Panc1 (cell line): ENCODE results near the gene TRMT5.

Source experiments
- POLR2AphosphoS5 ChIP-seq: IDR thresholded peaks from 2 replicates; pipeline ENCODE4 v1.6.1; 2012; ENCODE audit warnings: mild to moderate bottlenecking, low read depth, low read length, moderate library complexity
- TF ChIP-seq, protein P1 (sequence below): fragments of 450-650 bp; IDR thresholded peaks from 2 replicates; pipeline ENCODE4 v1.5.1; 2017; ENCODE audit warnings: mild to moderate bottlenecking
- TF ChIP-seq, protein P2 (sequence below), 2 experiments: IDR thresholded peaks; 2 replicates each; pipeline ENCODE4 v1.6.1; 2011 to 2012; ENCODE audit warnings: low read depth in 2 of 2, control low read depth in 1 of 2, low read length in 1 of 2, mild to moderate bottlenecking in 1 of 2, moderate library complexity in 1 of 2; ENCODE audit not compliant: insufficient read depth in 1 of 2

DNA sequence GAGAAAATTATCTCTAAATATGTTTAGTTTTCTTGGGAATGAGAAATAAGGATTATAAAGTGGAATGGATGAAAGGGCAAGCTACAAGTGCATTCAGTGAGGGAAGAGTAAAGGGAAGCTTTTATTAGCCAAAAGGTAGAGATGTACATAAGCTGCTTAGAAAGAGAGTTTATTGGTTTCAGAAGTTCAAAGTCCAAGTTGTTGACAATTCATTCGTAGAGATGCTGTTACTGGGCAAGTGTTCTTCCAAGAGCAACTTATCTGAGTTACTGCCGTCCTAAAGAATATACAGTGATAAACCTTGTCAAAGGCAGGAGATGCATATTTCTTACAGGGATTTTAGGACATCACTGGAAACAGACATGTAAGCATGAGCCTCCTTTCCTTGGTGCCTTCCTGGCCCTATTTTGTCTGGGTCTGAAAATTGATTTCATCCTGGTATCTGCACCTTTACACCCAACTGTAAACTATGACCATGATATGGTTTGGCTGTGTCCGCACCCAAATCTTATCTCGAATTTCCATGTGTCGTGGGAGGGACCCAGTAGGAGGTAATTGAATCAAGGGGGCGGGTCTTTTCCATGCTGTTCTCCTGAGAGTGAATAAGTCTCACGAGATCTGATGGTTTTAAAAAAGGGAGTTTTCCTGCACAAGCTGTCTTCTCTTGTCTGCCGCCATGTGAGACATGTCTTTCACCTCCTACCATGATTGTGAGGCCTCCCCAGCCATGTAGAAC, 46.8 kb downstream of the TRMT5 start:
- TF ChIP-seq, protein P1, sequence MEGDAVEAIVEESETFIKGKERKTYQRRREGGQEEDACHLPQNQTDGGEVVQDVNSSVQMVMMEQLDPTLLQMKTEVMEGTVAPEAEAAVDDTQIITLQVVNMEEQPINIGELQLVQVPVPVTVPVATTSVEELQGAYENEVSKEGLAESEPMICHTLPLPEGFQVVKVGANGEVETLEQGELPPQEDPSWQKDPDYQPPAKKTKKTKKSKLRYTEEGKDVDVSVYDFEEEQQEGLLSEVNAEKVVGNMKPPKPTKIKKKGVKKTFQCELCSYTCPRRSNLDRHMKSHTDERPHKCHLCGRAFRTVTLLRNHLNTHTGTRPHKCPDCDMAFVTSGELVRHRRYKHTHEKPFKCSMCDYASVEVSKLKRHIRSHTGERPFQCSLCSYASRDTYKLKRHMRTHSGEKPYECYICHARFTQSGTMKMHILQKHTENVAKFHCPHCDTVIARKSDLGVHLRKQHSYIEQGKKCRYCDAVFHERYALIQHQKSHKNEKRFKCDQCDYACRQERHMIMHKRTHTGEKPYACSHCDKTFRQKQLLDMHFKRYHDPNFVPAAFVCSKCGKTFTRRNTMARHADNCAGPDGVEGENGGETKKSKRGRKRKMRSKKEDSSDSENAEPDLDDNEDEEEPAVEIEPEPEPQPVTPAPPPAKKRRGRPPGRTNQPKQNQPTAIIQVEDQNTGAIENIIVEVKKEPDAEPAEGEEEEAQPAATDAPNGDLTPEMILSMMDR: no peak
- TF ChIP-seq, protein P2, sequence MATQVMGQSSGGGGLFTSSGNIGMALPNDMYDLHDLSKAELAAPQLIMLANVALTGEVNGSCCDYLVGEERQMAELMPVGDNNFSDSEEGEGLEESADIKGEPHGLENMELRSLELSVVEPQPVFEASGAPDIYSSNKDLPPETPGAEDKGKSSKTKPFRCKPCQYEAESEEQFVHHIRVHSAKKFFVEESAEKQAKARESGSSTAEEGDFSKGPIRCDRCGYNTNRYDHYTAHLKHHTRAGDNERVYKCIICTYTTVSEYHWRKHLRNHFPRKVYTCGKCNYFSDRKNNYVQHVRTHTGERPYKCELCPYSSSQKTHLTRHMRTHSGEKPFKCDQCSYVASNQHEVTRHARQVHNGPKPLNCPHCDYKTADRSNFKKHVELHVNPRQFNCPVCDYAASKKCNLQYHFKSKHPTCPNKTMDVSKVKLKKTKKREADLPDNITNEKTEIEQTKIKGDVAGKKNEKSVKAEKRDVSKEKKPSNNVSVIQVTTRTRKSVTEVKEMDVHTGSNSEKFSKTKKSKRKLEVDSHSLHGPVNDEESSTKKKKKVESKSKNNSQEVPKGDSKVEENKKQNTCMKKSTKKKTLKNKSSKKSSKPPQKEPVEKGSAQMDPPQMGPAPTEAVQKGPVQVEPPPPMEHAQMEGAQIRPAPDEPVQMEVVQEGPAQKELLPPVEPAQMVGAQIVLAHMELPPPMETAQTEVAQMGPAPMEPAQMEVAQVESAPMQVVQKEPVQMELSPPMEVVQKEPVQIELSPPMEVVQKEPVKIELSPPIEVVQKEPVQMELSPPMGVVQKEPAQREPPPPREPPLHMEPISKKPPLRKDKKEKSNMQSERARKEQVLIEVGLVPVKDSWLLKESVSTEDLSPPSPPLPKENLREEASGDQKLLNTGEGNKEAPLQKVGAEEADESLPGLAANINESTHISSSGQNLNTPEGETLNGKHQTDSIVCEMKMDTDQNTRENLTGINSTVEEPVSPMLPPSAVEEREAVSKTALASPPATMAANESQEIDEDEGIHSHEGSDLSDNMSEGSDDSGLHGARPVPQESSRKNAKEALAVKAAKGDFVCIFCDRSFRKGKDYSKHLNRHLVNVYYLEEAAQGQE (IDR thresholded peaks at IDR 0.05; ENCODE audit: insufficient read depth in 1 of 2, low read depth in 2 of 2, low read length in 1 of 2): no peak
- no peak for TF ChIP-seq POLR2AphosphoS5
